ENCODE results near the gene CDH4.
"Not testable (repeated sequence)": the region's sequence is repeated elsewhere in the genome, so short reads cannot be mapped to it uniquely, and the experiment has no call there.

CDH4 gene

DNA sequence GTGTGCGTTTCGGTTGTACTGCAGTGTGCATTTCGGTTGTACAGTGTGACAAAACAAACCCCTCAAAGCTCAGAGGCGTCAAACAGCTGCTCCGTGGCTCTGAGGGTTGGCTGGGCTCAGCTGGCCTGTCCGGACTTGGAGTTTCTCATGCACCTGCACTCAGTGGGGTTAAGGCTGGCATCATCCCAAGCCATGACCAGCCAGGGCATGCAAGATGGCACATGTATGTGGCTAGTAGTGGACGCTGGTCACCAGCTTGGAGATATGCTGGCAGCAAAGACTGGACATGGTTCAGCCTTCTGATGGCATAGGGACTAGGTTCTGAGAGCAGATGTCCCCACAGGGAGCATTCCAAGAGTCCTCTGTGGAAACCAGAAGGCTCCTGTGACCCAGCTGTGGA lies 187.2 kb downstream of the CDH4 start:
- DNase-seq (ENCODE audit: low read depth), result no peak

DNA sequence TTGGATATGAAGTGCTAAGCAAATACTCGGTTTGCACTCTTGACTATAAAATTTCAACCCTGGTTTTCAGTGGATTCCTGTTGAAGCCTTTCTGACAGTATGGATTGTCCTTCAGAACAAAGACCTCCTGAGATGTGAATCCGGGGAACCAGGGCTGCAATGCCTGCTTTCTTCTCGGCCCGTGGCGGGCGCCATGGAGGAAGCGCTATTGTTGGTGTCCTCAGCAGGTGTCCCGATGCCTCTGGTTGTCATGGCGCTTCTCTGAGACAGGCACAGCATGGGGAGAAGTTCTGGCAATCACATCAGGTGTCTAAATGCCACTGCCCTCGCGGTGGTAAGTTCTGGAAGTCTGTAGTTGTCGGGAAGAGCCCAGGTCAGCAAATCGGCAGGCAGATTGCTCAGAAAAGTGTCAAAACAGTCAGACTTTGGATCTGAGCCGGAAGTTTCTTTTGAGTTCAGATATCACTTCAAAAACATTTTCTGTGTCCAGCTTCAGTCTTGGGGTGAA lies 188.5 kb downstream of the CDH4 start:
- DNase-seq (ENCODE audit: low read depth), result no peak

- DNase-seq (ENCODE audit: low read depth), result no peak
Observed at GRCh38 chr20:61441537-61441936, 189.5 kb downstream of the CDH4 start.

GRCh38 chr20:61442075-61442670 lies 190.1 kb downstream of the CDH4 start:
- no peak for DNase-seq (ENCODE audit: low read depth)

DNA sequence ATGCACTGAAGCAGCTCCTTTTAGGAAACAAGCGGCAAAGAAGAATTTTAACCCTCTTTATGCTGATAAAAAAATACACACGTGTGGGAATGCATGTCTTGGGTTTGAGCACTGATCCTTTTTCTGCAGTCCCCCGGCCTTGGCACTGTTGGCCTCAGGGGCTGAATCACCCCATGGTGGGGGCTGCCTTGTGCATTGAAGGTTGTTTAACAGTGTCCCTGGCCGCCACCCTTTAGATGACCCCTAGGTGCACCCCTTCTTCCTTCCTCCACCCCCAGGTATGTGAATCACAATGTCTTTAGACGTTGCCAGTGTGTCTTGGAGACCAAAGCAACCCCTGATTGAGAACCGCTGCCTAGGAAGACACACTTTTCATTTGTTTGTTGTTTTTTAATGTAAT lies 190.7 kb downstream of the CDH4 start:
- no peak for DNase-seq (ENCODE audit: low read depth)

- DNase-seq (ENCODE audit: low read depth), result no peak
Observed at GRCh38 chr20:61443443-61444126, 191.5 kb downstream of the CDH4 start.

- DNase-seq (ENCODE audit: low read depth), result no peak
Observed at GRCh38 chr20:61444637-61445036, 192.6 kb downstream of the CDH4 start.

DNA sequence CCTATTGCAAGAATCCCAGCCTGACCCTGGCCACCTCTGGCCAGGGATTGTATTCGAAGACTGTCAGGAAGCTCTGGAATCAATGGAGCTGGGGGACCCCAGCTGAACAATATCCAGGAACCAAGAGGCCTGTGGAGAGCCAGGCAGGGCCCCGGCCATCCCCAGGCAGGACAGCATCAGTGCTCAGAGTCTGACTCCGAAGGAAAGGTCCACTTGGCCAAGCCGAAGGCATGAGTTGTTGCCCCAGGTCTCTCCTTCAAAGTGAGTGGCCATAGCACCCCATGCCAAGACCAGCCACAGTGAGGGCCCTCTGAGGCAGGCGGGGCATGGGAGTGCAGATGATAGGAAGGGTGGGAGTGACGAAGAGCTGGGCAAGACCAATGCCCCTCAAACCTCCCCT lies 193.1 kb downstream of the CDH4 start:
- no peak for DNase-seq (ENCODE audit: low read depth)

DNA sequence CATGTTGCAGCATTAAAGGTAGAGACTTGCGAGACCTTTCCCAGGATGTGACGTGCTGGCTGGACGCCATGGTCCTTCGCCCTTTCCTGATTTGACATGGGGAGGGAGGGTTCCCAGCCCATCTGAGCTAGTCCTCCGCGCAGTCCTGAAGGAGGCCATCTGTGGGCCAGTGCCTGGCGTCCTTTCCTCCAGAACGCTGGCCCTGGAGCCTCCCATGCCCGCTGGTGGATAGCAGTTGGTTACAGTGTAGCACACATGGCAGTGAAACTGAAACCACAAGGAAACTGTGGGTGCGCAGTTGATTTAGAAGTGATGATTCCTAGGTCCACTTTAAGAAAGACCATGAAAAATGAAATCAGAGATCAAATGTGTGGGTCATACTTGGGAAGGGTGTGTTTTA lies 193.7 kb downstream of the CDH4 start:
- DNase-seq (ENCODE audit: low read depth), result no peak

DNA sequence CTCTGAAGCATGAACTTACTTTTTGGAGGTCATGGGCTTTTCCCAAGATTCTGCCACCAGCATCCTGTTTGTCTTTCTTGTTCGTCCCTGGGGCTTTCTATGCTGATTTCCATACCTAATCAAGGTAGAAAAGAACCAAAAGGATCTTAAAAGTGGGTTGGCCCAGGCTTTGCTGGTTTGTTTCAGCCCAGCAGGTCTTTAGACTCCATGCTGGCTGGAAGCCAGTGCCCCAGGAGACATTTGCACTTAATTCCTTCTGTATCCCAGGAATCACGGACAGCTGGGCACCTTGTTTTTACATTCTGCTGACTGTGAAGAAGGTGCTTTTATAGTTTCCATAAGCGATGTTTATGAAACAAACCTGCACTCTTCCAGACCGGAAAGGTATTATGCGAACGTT lies 195.9 kb downstream of the CDH4 start:
- no peak for DNase-seq (ENCODE audit: low read depth)

DNA sequence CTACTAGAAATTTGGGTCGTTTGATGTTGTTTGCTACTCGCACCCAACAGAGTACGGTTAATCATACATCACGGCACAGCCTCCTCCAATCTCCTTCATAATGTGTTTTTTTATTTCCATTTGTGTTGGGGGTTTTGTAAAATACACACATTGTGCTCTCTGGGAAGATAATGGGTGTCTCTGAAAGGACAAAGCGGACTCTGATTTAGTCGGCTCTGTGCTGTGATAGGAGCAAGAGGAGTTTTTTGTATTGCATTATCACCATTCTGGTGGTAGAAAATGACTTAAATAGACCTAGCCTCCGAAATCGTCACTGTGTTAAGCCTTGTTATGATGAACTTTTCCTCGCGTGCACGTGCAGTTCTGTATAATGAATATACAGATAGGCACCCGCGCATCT lies 196.3 kb downstream of the CDH4 start:
- no peak for DNase-seq (ENCODE audit: low read depth)

GRCh38 chr20:61449057-61449609 lies 197.1 kb downstream of the CDH4 start:
- DNase-seq (ENCODE audit: low read depth), result no peak

GRCh38 chr20:61449916-61450315 lies 197.9 kb downstream of the CDH4 start:
- no peak for DNase-seq (ENCODE audit: low read depth)

DNA sequence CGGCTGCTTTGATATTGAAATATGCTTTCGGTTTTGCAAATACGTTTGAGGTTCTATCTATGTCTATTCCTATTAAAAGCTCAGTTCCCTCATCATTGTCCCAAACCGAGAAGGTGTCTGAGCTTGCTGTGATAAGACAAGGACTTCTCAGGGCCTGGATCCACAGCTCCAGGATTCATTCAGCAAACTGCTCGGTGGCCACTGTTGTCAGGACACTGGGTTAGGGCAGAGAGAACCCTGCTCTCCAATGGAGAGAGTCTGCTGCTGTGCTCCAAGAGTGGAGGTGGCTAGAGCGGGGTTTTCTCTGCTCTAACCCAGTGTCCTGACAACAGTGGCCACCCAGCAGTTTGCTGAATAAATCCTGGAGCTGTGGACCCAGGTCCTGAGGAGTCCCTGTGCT lies 198.5 kb downstream of the CDH4 start:
- no peak for DNase-seq (ENCODE audit: low read depth)

- no peak for DNase-seq (ENCODE audit: low read depth)
Observed at GRCh38 chr20:61451009-61451408, 198.9 kb downstream of the CDH4 start.

DNA sequence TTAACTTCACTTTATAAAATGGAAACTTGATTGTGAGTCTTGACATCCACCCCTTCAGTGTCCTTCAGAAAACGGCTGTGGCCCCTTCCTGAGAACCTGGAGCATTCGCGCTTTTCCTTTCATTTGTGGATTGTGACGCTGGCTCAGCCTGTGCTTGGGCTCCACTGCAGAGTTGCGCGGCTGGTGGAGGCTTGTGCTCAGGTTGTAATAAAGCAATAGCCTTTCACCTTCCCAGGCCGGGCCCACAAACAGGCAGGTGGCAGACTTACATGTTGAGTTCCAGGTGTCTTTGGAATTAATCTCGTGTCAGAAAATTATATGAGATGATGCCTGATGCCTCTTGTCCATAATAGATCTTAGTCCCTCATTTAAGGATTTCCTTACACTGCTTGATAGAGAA lies 199.9 kb downstream of the CDH4 start:
- DNase-seq (ENCODE audit: low read depth), result no peak

- no peak for DNase-seq (ENCODE audit: low read depth)
Observed at GRCh38 chr20:61453219-61453618, 201.2 kb downstream of the CDH4 start.

DNA sequence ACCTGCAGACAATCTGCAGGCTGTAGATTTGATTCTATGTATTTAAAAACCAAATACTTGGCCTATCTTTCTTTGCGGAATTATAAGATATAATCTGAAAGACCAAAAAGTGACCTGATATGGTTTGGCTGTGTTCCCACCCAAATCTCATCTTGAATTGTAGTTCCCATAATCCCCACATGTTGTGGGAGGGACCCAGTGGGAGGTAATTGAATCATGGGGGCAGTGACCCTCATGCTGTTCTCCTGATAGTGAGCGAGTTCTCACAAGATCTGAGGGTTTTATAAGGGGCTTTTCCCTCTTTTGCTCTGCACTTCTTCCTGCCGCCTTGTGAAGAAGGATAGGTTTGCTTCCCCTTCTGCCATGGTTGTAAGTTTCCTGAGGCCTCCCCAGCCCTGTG lies 201.6 kb downstream of the CDH4 start:
- DNase-seq (ENCODE audit: low read depth), result not testable (repeated sequence)

DNA sequence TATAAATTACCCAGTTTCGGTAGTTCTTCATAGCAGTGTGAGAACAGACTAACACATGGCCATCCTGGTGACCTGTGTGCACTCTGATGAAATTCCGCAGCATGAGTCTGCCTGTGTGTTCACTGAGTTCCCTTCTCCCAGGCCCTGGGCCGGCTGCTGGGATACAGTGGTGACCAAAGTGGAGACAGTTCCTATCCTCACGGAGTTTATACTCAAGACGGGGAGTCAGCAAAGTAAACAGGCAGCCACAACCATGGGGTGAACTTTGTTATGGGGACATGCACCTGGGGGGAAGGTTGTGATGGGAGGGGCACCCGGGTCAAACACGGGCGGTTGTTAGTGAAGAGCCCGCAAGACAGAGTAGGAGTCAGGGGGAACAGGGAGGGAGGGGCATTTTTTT lies 202.0 kb downstream of the CDH4 start:
- DNase-seq (ENCODE audit: low read depth), result no peak

GRCh38 chr20:61455508-61456215 lies 203.6 kb downstream of the CDH4 start:
- DNase-seq (ENCODE audit: low read depth), result no peak

- DNase-seq (ENCODE audit: low read depth), result no peak
Observed at GRCh38 chr20:61457725-61458124, 205.7 kb downstream of the CDH4 start.

DNA sequence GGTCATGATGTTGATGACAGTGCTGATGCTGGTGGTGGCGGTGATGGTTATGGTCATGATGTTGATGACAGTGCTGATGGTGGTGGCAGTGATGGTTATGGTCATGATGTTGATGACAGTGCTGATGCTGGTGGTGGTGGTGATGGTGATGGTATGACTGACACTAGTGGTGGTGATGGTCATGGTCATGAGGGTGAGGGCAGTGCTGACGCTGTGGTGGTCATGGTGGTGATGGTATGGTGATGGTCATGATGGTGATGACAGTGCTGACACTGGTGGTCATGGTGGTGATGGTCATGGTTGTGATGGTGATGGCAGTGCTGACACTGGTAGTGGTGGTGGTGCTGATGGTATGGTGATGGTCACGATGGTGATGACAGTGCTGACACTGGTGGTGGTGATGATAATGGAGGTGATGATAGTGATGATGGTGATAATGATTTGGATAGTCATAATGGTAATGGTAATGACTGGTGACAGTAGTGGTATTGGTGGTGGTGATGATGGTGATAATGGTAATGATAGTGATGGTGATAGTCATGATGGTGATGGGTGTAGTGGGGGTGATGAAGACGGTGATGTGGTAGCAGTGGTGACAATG lies 206.2 kb downstream of the CDH4 start:
- DNase-seq (ENCODE audit: low read depth), result no peak

GRCh38 chr20:61459266-61459665 lies 207.2 kb downstream of the CDH4 start:
- no peak for DNase-seq (ENCODE audit: low read depth)
